Measurements from ENCODE around the gene MAST4. TPM values are rescaled to one million over a fixed set of nuclear protein-coding genes. Genes with fewer than 3 reads are reported as not detected.

Gene MAST4
- total RNA-seq, 2 donors from 2014 or later = 11.0 to 11.5 TPM

DNA sequence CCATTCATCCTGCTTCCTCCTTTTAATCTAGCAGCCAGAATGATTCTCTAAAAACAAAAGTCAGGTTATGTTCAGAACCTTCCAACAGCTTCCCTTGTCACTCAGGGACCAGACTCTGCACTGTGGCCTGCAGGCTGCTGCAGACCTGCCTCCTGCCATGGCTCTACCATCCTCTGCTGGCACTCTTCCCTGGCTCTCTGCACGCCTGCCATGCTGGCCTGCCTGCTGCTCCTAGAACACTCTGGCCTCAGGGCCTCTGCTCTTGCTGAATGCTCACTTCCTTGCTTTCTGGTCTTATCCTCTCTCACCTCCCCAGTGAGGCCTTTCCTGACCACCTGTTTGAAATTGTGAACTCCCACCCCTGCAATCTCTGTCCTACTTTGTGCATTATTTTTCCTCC, 451.0 kb downstream of the MAST4 start:
- TF ChIP-seq, protein P1, sequence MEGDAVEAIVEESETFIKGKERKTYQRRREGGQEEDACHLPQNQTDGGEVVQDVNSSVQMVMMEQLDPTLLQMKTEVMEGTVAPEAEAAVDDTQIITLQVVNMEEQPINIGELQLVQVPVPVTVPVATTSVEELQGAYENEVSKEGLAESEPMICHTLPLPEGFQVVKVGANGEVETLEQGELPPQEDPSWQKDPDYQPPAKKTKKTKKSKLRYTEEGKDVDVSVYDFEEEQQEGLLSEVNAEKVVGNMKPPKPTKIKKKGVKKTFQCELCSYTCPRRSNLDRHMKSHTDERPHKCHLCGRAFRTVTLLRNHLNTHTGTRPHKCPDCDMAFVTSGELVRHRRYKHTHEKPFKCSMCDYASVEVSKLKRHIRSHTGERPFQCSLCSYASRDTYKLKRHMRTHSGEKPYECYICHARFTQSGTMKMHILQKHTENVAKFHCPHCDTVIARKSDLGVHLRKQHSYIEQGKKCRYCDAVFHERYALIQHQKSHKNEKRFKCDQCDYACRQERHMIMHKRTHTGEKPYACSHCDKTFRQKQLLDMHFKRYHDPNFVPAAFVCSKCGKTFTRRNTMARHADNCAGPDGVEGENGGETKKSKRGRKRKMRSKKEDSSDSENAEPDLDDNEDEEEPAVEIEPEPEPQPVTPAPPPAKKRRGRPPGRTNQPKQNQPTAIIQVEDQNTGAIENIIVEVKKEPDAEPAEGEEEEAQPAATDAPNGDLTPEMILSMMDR (conservative IDR thresholded peaks at IDR 0.05) = no peak
- no peaks in the 10 kb centered on the region for H3K9me3 Mint-ChIP-seq
- peak overlapping the region; percentile 3 for H3K27ac Mint-ChIP-seq
- peaks cover 13% of the 10 kb centered on the region for H3K4me1 Mint-ChIP-seq
- no peaks in the 10 kb centered on the region for H3K9me3 ChIP-seq (ENCODE audit: control insufficient read depth, low read length)
- H3K4me3 Mint-ChIP-seq = no peak overlapping the region
- H3K36me3 Mint-ChIP-seq (ENCODE audit: low read depth) = no peaks in the 10 kb centered on the region
- H3K27ac ChIP-seq (ENCODE audit: low read depth, low read length) = no peak overlapping the region
- H3K27me3 Mint-ChIP-seq (ENCODE audit: insufficient read depth) = no peaks in the 10 kb centered on the region
- no peak for DNase-seq
- no peaks in the 10 kb centered on the region for H3K27me3 ChIP-seq (ENCODE audit: control insufficient read depth, insufficient read depth, low read length, poor library complexity, severe bottlenecking)
- no peak overlapping the region for H3K4me3 ChIP-seq (ENCODE audit: low read length)
- no peaks in the 10 kb centered on the region for H3K36me3 ChIP-seq (ENCODE audit: control insufficient read depth, insufficient read depth, low read length)
- peaks cover 2% of the 10 kb centered on the region for H3K4me1 ChIP-seq (ENCODE audit: control insufficient read depth, insufficient read depth, low read length)
- WGBS, 2 experiments (ENCODE audit: insufficient coverage in 1 of 2, insufficient read length in 1 of 2) = 91% methylated on average over 1 of the region's 1 CpG; no CpG with 5 or more reads in 1 of the 2 experiments
- no peak overlapping the region for H3K9ac ChIP-seq (ENCODE audit: extremely low read depth, low read length, poor library complexity, severe bottlenecking)

DNA sequence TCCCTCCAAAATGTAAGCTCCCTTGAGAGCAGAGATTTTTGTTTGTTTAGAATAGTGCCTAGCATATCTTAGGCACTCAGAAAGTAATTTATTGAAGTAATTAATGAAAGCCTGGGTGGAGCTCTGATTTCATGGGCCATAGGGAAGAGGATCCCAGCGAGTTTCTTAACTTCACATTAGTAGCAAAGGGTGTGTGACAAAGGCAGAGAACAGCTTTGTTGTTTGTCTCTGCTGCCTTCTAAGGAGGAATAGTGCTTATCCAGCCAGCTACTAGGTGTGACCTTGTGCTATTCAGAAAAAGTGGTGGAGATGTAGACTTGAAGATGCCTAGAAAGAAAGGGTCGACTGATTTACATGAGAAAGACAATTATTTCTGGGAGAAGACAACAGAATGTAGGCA, 451.4 kb downstream of the MAST4 start:
- no peaks in the 10 kb centered on the region for H3K36me3 ChIP-seq (ENCODE audit: control insufficient read depth, insufficient read depth, low read length)
- H3K4me3 Mint-ChIP-seq = no peak overlapping the region
- H3K4me1 Mint-ChIP-seq = peaks cover 9% of the 10 kb centered on the region
- no peak for DNase-seq
- H3K9me3 ChIP-seq (ENCODE audit: control insufficient read depth, low read length) = no peaks in the 10 kb centered on the region
- peaks cover 2% of the 10 kb centered on the region for H3K4me1 ChIP-seq (ENCODE audit: control insufficient read depth, insufficient read depth, low read length)
- TF ChIP-seq, protein P1 (conservative IDR thresholded peaks at IDR 0.05) = no peak
- no peaks in the 10 kb centered on the region for H3K9me3 Mint-ChIP-seq
- no peaks in the 10 kb centered on the region for H3K36me3 Mint-ChIP-seq (ENCODE audit: low read depth)
- 70 to 73% methylated on average over 2 of the region's 2 CpGs for WGBS, 2 experiments (ENCODE audit: insufficient coverage in 1 of 2, insufficient read length in 1 of 2)
- H3K9ac ChIP-seq (ENCODE audit: extremely low read depth, low read length, poor library complexity, severe bottlenecking) = no peak overlapping the region
- H3K27me3 ChIP-seq (ENCODE audit: control insufficient read depth, insufficient read depth, low read length, poor library complexity, severe bottlenecking) = no peaks in the 10 kb centered on the region
- no peak overlapping the region for H3K4me3 ChIP-seq (ENCODE audit: low read length)
- no peaks in the 10 kb centered on the region for H3K27me3 Mint-ChIP-seq (ENCODE audit: insufficient read depth)
- H3K27ac ChIP-seq (ENCODE audit: low read depth, low read length) = no peak overlapping the region
- H3K27ac Mint-ChIP-seq = peak overlapping the region; percentile 3

DNA sequence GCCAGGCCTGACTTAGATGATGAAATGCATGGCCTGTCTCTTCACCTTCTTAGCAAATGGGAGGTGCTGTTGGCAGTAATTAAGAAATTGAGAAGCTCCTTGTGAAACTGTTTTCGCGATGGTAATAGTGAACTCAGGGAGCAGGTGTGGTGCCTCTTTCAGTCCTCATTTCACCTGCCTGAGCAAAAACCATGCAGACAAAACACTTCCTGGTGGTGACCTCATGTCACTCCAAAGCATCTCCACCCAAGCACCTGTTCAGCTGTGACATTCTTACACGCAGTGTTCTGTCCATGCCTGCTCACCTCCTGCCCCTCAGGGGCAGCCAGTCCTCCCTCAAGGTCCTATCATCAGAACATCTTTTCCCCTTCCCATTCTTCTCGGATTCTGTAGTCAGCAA, 453.9 kb downstream of the MAST4 start:
- no peak overlapping the region for H3K4me3 Mint-ChIP-seq
- Histone ChIP-seq H3K4me3 (ENCODE audit: low read length) (no peak overlapping the region), H3K9me3 (ENCODE audit: control insufficient read depth, low read length) (no peaks in the 10 kb centered on the region), H3K36me3 (ENCODE audit: control insufficient read depth, insufficient read depth, low read length) (no peaks in the 10 kb centered on the region), H3K4me1 (ENCODE audit: control insufficient read depth, insufficient read depth, low read length) (peaks cover 2% of the 10 kb centered on the region), H3K27ac (ENCODE audit: low read depth, low read length) (no peak overlapping the region), H3K9ac (ENCODE audit: extremely low read depth, low read length, poor library complexity, severe bottlenecking) (no peak overlapping the region), H3K27me3 (ENCODE audit: control insufficient read depth, insufficient read depth, low read length, poor library complexity, severe bottlenecking) (no peaks in the 10 kb centered on the region)
- no peaks in the 10 kb centered on the region for H3K27me3 Mint-ChIP-seq (ENCODE audit: insufficient read depth)
- no peaks in the 10 kb centered on the region for H3K36me3 Mint-ChIP-seq (ENCODE audit: low read depth)
- no peak for DNase-seq
- TF ChIP-seq, protein P1 (conservative IDR thresholded peaks at IDR 0.05) = no peak
- 95 to 100% methylated on average over 2 to 4 of the region's 4 CpGs for WGBS, 2 experiments (ENCODE audit: insufficient coverage in 1 of 2, insufficient read length in 1 of 2)
- H3K27ac Mint-ChIP-seq = no peak overlapping the region
- H3K4me1 Mint-ChIP-seq = peaks cover 8% of the 10 kb centered on the region
- H3K9me3 Mint-ChIP-seq = no peaks in the 10 kb centered on the region

Measured in endodermal cell (in vitro differentiated cells).